ENCODE data around the gene ADAMTS4. TPM values are rescaled to one million over a fixed set of nuclear protein-coding genes. Genes with fewer than 3 reads are reported as not detected.

The ADAMTS4 gene
- total and polyA plus RNA-seq, 9 of the 15 experiments (the other 6 are each of a cell fraction or from before 2014, with no cell fraction given) = 0.07 to 3.7 (median 0.41) TPM

- TF ChIP-seq FOXM1 (IDR thresholded peaks at IDR 0.05; ENCODE audit: low read depth) = no peak; the same call in 1 of the 2 replicates
- TF ChIP-seq FOXM1 (CRISPR knock-in tag; IDR thresholded peaks at IDR 0.05; ENCODE audit: low read depth) = no peak
- peak; percentile 8; the same call in 1 of the 2 replicates for TF ChIP-seq ZNF24 (IDR thresholded peaks at IDR 0.05)
- TF ChIP-seq RUNX1 (IDR thresholded peaks at IDR 0.05; ENCODE audit: low read depth) = no peak
- peak; percentile 100 for TF ChIP-seq NFRKB (IDR thresholded peaks at IDR 0.05; ENCODE audit: low read depth)
- TF ChIP-seq KLF16 (IDR thresholded peaks at IDR 0.05) = no peak
- peak; percentile 17 to 93; a peak in 3 of 4 replicates for TF ChIP-seq TRIM24 (IDR thresholded peaks at IDR 0.05)
- TF ChIP-seq ZNF277 (CRISPR knock-in tag; IDR thresholded peaks at IDR 0.05; ENCODE audit: borderline replicate concordance) = no peak
- TF ChIP-seq ZNF77 (CRISPR knock-in tag; IDR thresholded peaks at IDR 0.05) = no peak
- no peak for TF ChIP-seq WHSC1 (IDR thresholded peaks at IDR 0.05; ENCODE audit: low read length)
- no peak for TF ChIP-seq E4F1 (CRISPR knock-in tag; IDR thresholded peaks at IDR 0.05; ENCODE audit: borderline replicate concordance)
- TF ChIP-seq ZBTB2 (IDR thresholded peaks at IDR 0.05) = 0 out of 2 replicates have a peak, but pooled peaks have one; percentile 21
- TF ChIP-seq SMAD3 (CRISPR knock-in tag; conservative IDR thresholded peaks at IDR 0.05) = no peak
- TF ChIP-seq IRF2 (CRISPR knock-in tag; IDR thresholded peaks at IDR 0.05) = no peak
- TF ChIP-seq PTBP1 (IDR thresholded peaks at IDR 0.05; ENCODE audit: low read depth, low read length) = no peak
- TF ChIP-seq HINFP (tag; conservative IDR thresholded peaks at IDR 0.05; ENCODE audit: low read depth) = no peak
- TF ChIP-seq ZBTB8A (IDR thresholded peaks at IDR 0.05; ENCODE audit: partially characterized antibody) = no peak
- peak; percentile 97 for TF ChIP-seq CREB3L1 (IDR thresholded peaks at IDR 0.05; ENCODE audit: borderline replicate concordance, low read depth)
- TF ChIP-seq ELF1 (tag; IDR thresholded peaks at IDR 0.05) = peak; percentile 99
Measured at GRCh38 chr1:161153682-161154337, 45.0 kb downstream of the ADAMTS4 start, which contains the start of gene UFC1 (continued).
